Subcutaneous adipose tissue (tissue), 4 donors: ENCODE measurements around the gene AHCTF1. TPM values are rescaled to one million over a fixed set of nuclear protein-coding genes. Genes with fewer than 3 reads are reported as not detected.

Experiments
- total RNA-seq, 4 donors: library from RNA; depleted of rRNA; stranded (reverse); fragments of >200 nt; gene quantifications; one replicate each; pipeline ENCODE4 v1.1.0, GENCODE V29; 2016
- TF ChIP-seq, protein P1 (sequence below): fragments of 450-650 bp; IDR thresholded peaks from one replicate; pipeline ENCODE4 v1.5.1; 2016; ENCODE audit warnings: low read depth, mild to moderate bottlenecking, control low read depth, antibody characterized with exemption, moderate library complexity

The AHCTF1 gene
- total RNA-seq, 4 donors from 2014 or later = 53.9 to 97.5 (median 64.6) TPM

DNA sequence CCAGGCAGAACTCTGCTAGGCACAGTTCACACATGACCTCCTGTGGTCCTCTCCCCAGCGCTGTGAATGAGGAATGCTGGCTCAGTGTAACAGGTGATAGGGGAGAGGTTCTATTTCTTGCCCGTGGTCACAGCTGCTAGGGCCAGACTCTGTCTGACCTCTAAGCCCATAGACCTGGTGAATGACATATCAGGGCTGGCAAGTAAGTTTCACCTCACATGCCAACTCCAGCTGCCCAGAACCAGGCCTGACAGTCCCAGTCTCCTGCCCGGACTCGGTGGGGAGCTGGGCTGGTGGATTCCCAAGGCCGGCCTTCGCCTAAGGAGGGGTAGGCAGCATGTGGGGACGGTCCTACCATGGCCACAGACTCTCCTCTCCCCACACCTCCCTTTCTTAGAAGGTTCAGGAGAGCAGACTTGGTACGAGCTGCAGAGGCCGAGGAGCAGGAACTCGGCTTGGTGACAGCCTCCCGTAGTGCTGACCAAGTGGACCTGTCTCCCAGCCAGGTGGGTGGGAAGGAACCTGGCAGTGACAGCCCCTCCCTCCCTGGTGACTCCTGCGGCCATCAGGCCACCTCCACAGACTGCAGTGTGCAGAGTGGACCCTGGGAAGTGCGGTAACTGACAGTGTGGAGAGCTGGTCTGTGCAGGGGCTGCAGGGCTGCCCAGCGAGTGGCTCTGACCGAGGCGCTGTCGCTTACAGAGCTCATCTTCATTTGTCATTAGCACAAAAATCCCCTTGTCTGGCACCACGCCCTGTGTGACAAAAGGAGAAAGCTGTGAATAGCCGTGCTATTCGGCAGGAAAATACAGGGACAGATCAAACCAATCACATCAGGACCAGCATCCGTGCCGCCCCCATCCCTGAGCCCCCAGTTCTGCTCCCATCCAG is 132.9 kb downstream of the AHCTF1 start:
- TF ChIP-seq, protein P1, sequence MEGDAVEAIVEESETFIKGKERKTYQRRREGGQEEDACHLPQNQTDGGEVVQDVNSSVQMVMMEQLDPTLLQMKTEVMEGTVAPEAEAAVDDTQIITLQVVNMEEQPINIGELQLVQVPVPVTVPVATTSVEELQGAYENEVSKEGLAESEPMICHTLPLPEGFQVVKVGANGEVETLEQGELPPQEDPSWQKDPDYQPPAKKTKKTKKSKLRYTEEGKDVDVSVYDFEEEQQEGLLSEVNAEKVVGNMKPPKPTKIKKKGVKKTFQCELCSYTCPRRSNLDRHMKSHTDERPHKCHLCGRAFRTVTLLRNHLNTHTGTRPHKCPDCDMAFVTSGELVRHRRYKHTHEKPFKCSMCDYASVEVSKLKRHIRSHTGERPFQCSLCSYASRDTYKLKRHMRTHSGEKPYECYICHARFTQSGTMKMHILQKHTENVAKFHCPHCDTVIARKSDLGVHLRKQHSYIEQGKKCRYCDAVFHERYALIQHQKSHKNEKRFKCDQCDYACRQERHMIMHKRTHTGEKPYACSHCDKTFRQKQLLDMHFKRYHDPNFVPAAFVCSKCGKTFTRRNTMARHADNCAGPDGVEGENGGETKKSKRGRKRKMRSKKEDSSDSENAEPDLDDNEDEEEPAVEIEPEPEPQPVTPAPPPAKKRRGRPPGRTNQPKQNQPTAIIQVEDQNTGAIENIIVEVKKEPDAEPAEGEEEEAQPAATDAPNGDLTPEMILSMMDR = no peak

DNA sequence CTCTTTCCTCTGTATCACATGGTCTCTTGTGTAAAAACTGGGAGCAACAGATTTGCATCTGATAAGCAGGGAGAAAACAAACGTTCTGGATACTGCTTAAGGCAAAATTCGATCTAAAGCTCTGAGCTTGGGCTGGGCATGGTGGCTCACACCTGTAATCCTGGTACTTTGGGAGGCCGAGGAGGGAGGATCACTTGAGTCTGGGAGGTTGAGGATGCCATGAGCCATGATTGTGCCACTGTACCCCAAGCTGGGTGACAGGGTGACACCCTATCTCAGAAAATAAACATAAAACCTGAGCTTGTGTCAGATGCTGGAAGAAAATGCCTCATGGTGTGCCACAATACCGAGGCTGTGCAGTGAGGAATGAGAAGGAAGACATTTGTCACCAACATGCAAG is 133.6 kb downstream of the AHCTF1 start:
- TF ChIP-seq, protein P1 = no peak

DNA sequence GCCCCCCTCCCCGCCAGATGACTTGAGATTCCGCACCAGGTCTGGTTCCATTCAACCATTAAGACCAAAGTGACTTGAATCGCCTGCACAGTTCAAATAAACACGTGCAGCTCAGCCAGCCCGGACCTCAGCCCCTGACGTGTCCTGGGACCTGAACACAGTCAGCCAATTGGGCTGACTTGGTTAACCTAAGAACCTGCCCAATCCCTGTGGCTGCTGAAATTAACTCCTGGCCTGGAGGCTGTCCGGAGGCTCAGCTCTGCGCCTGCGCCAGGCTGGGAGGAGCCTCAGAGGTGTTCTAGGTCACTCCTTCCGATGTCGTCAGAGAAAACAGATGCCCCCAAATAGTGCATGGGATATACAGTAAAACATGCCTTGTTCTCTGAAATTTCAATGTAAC is 134.2 kb downstream of the AHCTF1 start:
- TF ChIP-seq, protein P1 = no peak

DNA sequence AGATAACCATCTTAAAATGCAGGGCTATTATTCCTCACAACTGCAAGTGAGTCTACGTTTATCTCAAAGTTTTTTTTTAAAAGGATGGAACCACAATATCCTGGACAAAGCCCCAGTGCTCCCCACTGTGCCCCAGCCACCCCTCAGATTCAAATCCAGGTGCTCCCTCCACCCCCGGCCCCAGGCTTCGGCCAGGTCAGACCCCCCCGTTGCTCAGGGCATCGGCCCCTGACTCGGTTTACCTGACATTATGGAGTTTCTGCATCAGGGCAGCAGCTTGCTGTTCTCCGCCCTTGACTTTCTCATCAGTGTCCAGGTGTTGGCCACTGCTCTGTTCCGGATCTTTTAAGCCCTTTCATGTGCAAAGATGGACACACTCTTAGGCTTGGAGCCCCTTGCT is 134.6 kb downstream of the AHCTF1 start:
- TF ChIP-seq, protein P1 = no peak

DNA sequence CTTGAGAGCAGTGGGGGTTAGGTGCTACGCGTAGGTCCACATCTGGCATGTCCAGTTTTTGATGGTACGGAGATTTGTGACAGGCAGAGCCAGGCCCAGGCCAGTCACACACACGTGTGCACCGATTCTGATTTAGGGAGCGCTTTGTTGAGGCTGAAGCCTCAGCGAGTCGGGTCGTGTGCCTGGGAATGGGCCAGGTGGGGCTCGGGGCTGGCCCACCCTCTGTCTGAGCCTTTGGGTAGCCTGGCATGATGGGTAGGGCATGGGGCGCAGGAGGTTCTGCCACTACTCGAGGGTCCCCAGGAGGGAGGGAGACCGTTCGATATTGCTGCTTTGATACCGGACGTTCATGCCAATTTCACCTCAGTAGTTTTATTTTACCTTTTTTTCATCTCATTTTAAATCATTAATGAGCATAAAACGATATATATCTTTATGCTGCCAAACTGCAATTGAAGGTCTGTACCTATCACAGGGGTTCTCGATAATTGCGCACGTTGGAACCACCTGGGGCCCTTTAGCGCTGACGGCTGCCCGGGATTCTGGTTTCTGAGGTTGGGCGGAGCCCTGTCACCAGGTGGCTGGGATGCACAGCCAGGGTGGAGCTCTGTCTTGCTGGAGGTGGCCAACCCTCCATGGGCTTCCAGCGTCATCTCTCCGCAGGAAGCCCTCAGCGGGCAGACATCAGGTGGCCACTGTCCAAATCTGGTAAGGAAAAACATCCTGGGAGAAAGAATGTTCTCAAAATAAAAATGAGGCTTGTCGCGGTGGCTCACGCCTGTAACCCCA is 135.6 kb downstream of the AHCTF1 start:
- TF ChIP-seq, protein P1 = no peak

DNA sequence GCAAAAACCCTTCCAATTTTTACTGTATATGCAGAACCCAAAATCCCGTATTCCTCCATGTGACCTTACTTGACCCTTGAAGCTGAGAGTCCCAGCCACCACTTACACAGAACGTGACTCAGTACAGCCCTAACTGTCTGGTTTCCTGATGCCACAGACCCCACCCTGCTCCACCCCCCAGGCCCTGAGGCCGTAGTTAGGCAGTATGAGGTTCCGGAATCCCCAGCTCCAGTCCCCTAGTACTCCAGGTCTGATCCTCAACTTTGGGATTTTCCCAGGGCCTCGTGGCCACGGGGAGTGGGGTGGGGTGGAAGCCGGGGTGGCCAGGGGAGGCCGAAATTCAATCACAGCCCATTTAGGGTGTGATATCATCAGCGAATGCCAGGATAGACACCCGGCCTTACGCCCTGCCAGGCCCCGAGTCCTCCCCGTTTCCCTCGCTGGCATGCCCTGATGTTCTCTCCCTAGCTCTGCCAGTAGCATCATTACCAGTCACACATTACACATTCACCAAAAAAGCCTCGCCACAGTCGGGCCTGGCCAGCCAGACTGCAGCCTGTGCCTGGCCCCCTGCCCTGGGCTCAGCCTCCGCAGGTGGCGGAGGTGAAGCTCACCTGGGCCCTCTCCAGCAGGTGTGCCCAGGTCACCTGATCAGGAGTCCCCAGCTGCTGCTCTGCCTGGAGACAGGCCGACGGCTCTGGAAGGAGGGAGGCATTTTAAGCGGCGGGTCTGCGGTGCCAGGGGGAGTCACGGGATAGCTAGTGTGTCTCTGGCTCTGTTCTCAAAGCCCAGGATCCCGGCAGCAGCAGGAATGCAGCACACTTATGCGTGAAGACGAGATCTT is 136.7 kb downstream of the AHCTF1 start:
- TF ChIP-seq, protein P1 = no peak
